Lower leg skin (tissue), 3 donors: Measurements from ENCODE around the gene PLEKHG7.

Experiments
- POLR2A ChIP-seq, 2 donors: fragments of 450-650 bp; IDR thresholded peaks; one replicate each; pipeline ENCODE4 v1.6.1; 2016 to 2017; ENCODE audit warnings: antibody characterized with exemption in 2 of 2, mild to moderate bottlenecking in 1 of 2, moderate library complexity in 1 of 2
- TF ChIP-seq, protein P1 (sequence below), 3 donors: fragments of 450-650 bp; IDR thresholded peaks; one replicate each; pipeline ENCODE4 v1.5.1; 2016; ENCODE audit warnings: antibody characterized with exemption in 3 of 3, mild to moderate bottlenecking in 3 of 3, moderate library complexity in 2 of 3

GRCh38 chr12:92756898-92757596 lies 54.3 kb downstream of the PLEKHG7 start:
- TF ChIP-seq, protein P1, sequence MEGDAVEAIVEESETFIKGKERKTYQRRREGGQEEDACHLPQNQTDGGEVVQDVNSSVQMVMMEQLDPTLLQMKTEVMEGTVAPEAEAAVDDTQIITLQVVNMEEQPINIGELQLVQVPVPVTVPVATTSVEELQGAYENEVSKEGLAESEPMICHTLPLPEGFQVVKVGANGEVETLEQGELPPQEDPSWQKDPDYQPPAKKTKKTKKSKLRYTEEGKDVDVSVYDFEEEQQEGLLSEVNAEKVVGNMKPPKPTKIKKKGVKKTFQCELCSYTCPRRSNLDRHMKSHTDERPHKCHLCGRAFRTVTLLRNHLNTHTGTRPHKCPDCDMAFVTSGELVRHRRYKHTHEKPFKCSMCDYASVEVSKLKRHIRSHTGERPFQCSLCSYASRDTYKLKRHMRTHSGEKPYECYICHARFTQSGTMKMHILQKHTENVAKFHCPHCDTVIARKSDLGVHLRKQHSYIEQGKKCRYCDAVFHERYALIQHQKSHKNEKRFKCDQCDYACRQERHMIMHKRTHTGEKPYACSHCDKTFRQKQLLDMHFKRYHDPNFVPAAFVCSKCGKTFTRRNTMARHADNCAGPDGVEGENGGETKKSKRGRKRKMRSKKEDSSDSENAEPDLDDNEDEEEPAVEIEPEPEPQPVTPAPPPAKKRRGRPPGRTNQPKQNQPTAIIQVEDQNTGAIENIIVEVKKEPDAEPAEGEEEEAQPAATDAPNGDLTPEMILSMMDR (IDR thresholded peaks at IDR 0.05), result no peak
- no peak for TF ChIP-seq POLR2A (IDR thresholded peaks at IDR 0.05)
